ENCODE measurements around the gene RNASE9. TPM values are rescaled to one million over a fixed set of nuclear protein-coding genes. Genes with fewer than 3 reads are reported as not detected.

The RNASE9 gene
- total and polyA plus RNA-seq, 2 donors (not counting 1 experiment from before 2014, with no cell fraction given) = not detected

DNA sequence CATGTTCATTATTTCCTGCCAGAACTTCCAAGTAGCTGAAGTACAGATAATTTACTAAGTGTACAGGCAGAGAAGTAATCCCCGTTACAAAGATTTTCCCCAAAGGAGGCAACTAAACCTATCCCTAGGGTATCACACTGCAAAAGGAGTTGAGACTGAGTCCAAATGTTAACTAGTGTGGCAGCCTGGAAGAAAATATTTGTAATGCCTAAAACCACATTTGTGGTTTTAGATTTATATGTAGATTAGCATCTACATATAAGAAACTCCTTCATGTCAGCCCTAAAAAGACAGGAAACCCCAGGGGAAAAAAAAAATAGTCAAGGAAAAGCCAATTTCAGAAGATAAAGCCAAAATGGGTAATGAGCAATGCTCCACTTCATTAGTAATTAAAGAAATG is 31.7 kb upstream of the RNASE9 start:
- Histone ChIP-seq H3K4me3 (replicated peaks in 1 of 4; ENCODE audit: control extremely low read depth in 1 of 4, insufficient read depth in 1 of 4, low read depth in 3 of 4, low read length in 4 of 4) (no peak overlapping the region), H3K4me2 (ENCODE audit: extremely low read depth, insufficient read depth, low read length) (no peak overlapping the region), H3K9me3 (ENCODE audit: control insufficient read depth, insufficient read depth, low read depth, low read length) (no peaks in the 10 kb centered on the region), H3K79me2 (ENCODE audit: control insufficient read depth, insufficient read depth, low read length) (no peaks in the 10 kb centered on the region), H3K9ac (ENCODE audit: insufficient read depth, low read length) (no peak overlapping the region), H3K36me3 (ENCODE audit: control insufficient read depth, insufficient read depth, low read length) (no peaks in the 10 kb centered on the region), H3K27ac (ENCODE audit: insufficient read depth, low read length) (no peak overlapping the region), H4K20me1 (ENCODE audit: control insufficient read depth, extremely low read depth, insufficient read depth, low read length) (no peaks in the 10 kb centered on the region), H3K27me3 (ENCODE audit: control insufficient read depth, insufficient read depth, low read length) (no peaks in the 10 kb centered on the region), H2AFZ (ENCODE audit: low read length) (no peak overlapping the region), H3K4me1 (ENCODE audit: control insufficient read depth, extremely low read depth, insufficient read depth, low read length) (no peaks in the 10 kb centered on the region)
- DNase-seq (ENCODE audit: low read depth in 2 of 2) = no peak
- TF ChIP-seq EZH2 (IDR thresholded peaks at IDR 0.05; ENCODE audit: low read length, missing control alignments) = no peak
- TF ChIP-seq, protein P1, sequence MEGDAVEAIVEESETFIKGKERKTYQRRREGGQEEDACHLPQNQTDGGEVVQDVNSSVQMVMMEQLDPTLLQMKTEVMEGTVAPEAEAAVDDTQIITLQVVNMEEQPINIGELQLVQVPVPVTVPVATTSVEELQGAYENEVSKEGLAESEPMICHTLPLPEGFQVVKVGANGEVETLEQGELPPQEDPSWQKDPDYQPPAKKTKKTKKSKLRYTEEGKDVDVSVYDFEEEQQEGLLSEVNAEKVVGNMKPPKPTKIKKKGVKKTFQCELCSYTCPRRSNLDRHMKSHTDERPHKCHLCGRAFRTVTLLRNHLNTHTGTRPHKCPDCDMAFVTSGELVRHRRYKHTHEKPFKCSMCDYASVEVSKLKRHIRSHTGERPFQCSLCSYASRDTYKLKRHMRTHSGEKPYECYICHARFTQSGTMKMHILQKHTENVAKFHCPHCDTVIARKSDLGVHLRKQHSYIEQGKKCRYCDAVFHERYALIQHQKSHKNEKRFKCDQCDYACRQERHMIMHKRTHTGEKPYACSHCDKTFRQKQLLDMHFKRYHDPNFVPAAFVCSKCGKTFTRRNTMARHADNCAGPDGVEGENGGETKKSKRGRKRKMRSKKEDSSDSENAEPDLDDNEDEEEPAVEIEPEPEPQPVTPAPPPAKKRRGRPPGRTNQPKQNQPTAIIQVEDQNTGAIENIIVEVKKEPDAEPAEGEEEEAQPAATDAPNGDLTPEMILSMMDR (conservative IDR thresholded peaks at IDR 0.05 in 1 of 2, IDR thresholded peaks at IDR 0.05 in 1 of 2; ENCODE audit: low read depth in 1 of 2, low read length in 2 of 2) = no peak

DNA sequence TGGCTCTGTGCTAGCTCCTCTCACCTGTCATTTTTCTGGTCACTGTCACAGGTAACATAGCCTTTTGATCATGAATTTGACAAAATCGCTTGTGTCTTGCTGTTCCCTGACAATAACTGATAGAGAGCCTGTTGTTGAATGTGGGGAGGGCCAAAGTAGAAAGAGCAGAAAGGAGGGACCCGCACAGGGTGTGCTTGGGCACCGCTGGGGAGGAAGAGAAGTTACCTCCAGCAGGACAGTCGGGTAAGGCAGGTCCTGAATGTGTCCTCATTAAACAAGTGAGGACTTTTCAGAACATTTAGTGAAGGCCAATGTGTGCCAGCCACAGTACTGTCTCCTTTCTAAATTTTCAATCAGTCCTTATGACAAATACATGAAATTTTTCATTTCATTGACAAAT is 30.4 kb upstream of the RNASE9 start, which contains the start of gene RNASE12:
Gene RNASE12 (minus strand): TSS at position 142 of the 400 bp plus-strand sequence. CDS start 653 bp downstream, outside the sequence.
- no peak for DNase-seq (ENCODE audit: low read depth in 2 of 2)
- Histone ChIP-seq H4K20me1 (ENCODE audit: control insufficient read depth, extremely low read depth, insufficient read depth, low read length) (no peaks in the 10 kb centered on the region), H3K4me1 (ENCODE audit: control insufficient read depth, extremely low read depth, insufficient read depth, low read length) (no peaks in the 10 kb centered on the region), H3K9ac (ENCODE audit: insufficient read depth, low read length) (no peak within 1 kb of the TSS), H3K9me3 (ENCODE audit: control insufficient read depth, insufficient read depth, low read depth, low read length) (no peaks in the 10 kb centered on the region), H3K4me3 (replicated peaks in 1 of 4; ENCODE audit: control extremely low read depth in 1 of 4, insufficient read depth in 1 of 4, low read depth in 3 of 4, low read length in 4 of 4) (no peak within 1 kb of the TSS), H3K27ac (ENCODE audit: insufficient read depth, low read length) (no peak within 1 kb of the TSS), H3K27me3 (ENCODE audit: control insufficient read depth, insufficient read depth, low read length) (no peaks in the 10 kb centered on the region), H3K36me3 (ENCODE audit: control insufficient read depth, insufficient read depth, low read length) (no peaks in the 10 kb centered on the region), H2AFZ (ENCODE audit: low read length) (no peak within 1 kb of the TSS), H3K4me2 (ENCODE audit: extremely low read depth, insufficient read depth, low read length) (no peak within 1 kb of the TSS), H3K79me2 (ENCODE audit: control insufficient read depth, insufficient read depth, low read length) (no peaks in the 10 kb centered on the region)
- TF ChIP-seq, protein P1 (conservative IDR thresholded peaks at IDR 0.05 in 1 of 2, IDR thresholded peaks at IDR 0.05 in 1 of 2; ENCODE audit: low read depth in 1 of 2, low read length in 2 of 2) = no peak
- no peak for TF ChIP-seq EZH2 (IDR thresholded peaks at IDR 0.05; ENCODE audit: low read length, missing control alignments)

DNA sequence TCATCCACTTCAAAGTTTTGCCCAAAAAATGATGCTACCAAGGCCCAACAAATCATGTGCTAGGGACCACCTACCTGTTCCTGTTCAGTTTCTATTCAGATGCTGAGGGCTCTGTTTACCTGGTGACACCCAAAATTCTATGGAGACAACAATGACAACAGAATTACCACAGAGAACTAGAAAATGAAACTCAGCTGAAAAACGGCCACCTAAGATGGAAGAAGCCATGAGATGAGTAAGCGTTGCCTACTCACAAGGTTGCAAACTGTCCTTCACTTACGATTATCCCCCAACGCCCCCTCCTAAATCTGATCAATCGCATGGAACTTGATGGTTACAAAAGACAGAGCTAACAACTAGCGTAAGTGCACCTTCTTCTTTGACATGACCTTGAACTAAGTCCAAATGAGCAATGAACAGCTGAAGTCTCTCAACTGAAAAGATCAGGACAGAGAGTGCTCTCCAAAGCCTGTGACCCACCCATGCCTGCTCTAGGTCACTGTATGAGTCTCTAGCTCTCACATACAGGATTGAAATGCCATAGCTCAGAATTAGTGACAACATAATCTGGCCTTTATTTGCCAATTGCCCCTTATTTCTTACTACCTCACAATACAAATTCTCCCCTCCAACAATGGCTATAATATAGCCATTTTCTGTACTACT is 26.8 kb upstream of the RNASE9 start, which contains the start of gene RNASE11:
Gene RNASE11 (minus strand): TSS at position 513 of the 666 bp plus-strand sequence.
- DNase-seq (ENCODE audit: low read depth in 2 of 2) = no peak
- TF ChIP-seq, protein P1 (conservative IDR thresholded peaks at IDR 0.05 in 1 of 2, IDR thresholded peaks at IDR 0.05 in 1 of 2; ENCODE audit: low read depth in 1 of 2, low read length in 2 of 2) = no peak
- no peak for TF ChIP-seq EZH2 (IDR thresholded peaks at IDR 0.05; ENCODE audit: low read length, missing control alignments)
- Histone ChIP-seq H3K4me1 (ENCODE audit: control insufficient read depth, extremely low read depth, insufficient read depth, low read length) (no peaks in the 10 kb centered on the region), H3K9me3 (ENCODE audit: control insufficient read depth, insufficient read depth, low read depth, low read length) (no peaks in the 10 kb centered on the region), H3K4me3 (replicated peaks in 1 of 4; ENCODE audit: control extremely low read depth in 1 of 4, insufficient read depth in 1 of 4, low read depth in 3 of 4, low read length in 4 of 4) (no peak within 1 kb of the TSS), H3K27ac (ENCODE audit: insufficient read depth, low read length) (no peak within 1 kb of the TSS), H3K9ac (ENCODE audit: insufficient read depth, low read length) (no peak within 1 kb of the TSS), H3K27me3 (ENCODE audit: control insufficient read depth, insufficient read depth, low read length) (peaks cover 4% of the 10 kb centered on the region), H3K36me3 (ENCODE audit: control insufficient read depth, insufficient read depth, low read length) (no peaks in the 10 kb centered on the region), H2AFZ (ENCODE audit: low read length) (no peak within 1 kb of the TSS), H3K79me2 (ENCODE audit: control insufficient read depth, insufficient read depth, low read length) (no peaks in the 10 kb centered on the region), H3K4me2 (ENCODE audit: extremely low read depth, insufficient read depth, low read length) (no peak within 1 kb of the TSS), H4K20me1 (ENCODE audit: control insufficient read depth, extremely low read depth, insufficient read depth, low read length) (no peaks in the 10 kb centered on the region)

Data from fibroblast of lung (primary cell).